ENCODE data around the gene NFS1. TPM values are rescaled to one million over a fixed set of nuclear protein-coding genes. Genes with fewer than 3 reads are reported as not detected.
"Not testable (repeated sequence)": the region's sequence is repeated elsewhere in the genome, so short reads cannot be mapped to it uniquely, and the experiment has no call there.

NFS1 gene
- total and polyA plus RNA-seq, 2 donors = 16.9 to 33.4 TPM

GRCh38 chr20:35708502-35708901 lies 9.3 kb upstream of the NFS1 start:
- peaks cover 9% of the 10 kb centered on the region for H3K36me3 ChIP-seq (ENCODE audit: insufficient read depth)
- no peak for DNase-seq (ENCODE audit: extremely low spot score)
- no peak overlapping the region for H3K4me3 ChIP-seq (ENCODE audit: low read depth, low read length)
- 49% methylated on average over 1 of the region's 1 CpG for WGBS
- no peaks in the 10 kb centered on the region for H3K4me1 ChIP-seq (ENCODE audit: insufficient read depth)
- no peak overlapping the region for H3K27ac ChIP-seq (ENCODE audit: low read depth)

GRCh38 chr20:35706591-35707529 lies 7.7 kb upstream of the NFS1 start:
- not testable (repeated sequence) for DNase-seq (ENCODE audit: extremely low spot score); H3K27ac ChIP-seq (ENCODE audit: low read depth); H3K4me1 ChIP-seq (ENCODE audit: insufficient read depth); H3K4me3 ChIP-seq (ENCODE audit: low read depth, low read length); H3K36me3 ChIP-seq (ENCODE audit: insufficient read depth)
- WGBS = 91% methylated on average over 17 of the region's 17 CpGs

- not testable (repeated sequence) for DNase-seq (ENCODE audit: extremely low spot score)
- WGBS = 85% methylated on average over 11 of the region's 11 CpGs
Observed at GRCh38 chr20:35705894-35706293, 6.7 kb upstream of the NFS1 start.

GRCh38 chr20:35704514-35705261 lies 5.5 kb upstream of the NFS1 start:
- peaks cover 9% of the 10 kb centered on the region for H3K36me3 ChIP-seq (ENCODE audit: insufficient read depth)
- no peak overlapping the region for H3K4me3 ChIP-seq (ENCODE audit: low read depth, low read length)
- DNase-seq (ENCODE audit: extremely low spot score) = no peak
- H3K4me1 ChIP-seq (ENCODE audit: insufficient read depth) = no peaks in the 10 kb centered on the region
- WGBS = 85% methylated on average over 5 of the region's 5 CpGs
- no peak overlapping the region for H3K27ac ChIP-seq (ENCODE audit: low read depth)

More at GRCh38 chr20:35705894-35706293, 6.7 kb upstream of the NFS1 start:
- not testable (repeated sequence) for H3K36me3 ChIP-seq (ENCODE audit: insufficient read depth); H3K4me3 ChIP-seq (ENCODE audit: low read depth, low read length); H3K27ac ChIP-seq (ENCODE audit: low read depth); H3K4me1 ChIP-seq (ENCODE audit: insufficient read depth)

- Histone ChIP-seq H3K4me3 (ENCODE audit: low read depth, low read length) (no peak overlapping the region), H3K27ac (ENCODE audit: low read depth) (no peak overlapping the region), H3K36me3 (ENCODE audit: insufficient read depth) (peaks cover 5% of the 10 kb centered on the region), H3K4me1 (ENCODE audit: insufficient read depth) (no peaks in the 10 kb centered on the region)
- WGBS = 55% methylated on average over 4 of the region's 4 CpGs
- no peak for DNase-seq (ENCODE audit: extremely low spot score)
Observed at GRCh38 chr20:35702824-35703695, 3.9 kb upstream of the NFS1 start.

GRCh38 chr20:35702051-35702823 lies 3.1 kb upstream of the NFS1 start:
- no peak overlapping the region for H3K27ac ChIP-seq (ENCODE audit: low read depth)
- no peak for DNase-seq (ENCODE audit: extremely low spot score)
- 79% methylated on average over 12 of the region's 12 CpGs for WGBS

GRCh38 chr20:35700625-35701148 lies 1.5 kb upstream of the NFS1 start:
- H3K36me3 ChIP-seq (ENCODE audit: insufficient read depth) = peaks cover 3% of the 10 kb centered on the region
- H3K27ac ChIP-seq (ENCODE audit: low read depth) = no peak overlapping the region
- no peaks in the 10 kb centered on the region for H3K4me1 ChIP-seq (ENCODE audit: insufficient read depth)
- WGBS = 88% methylated on average over 7 of the region's 7 CpGs
- no peak overlapping the region for H3K4me3 ChIP-seq (ENCODE audit: low read depth, low read length)
- no peak for DNase-seq (ENCODE audit: extremely low spot score)

More at GRCh38 chr20:35702051-35702823, 3.1 kb upstream of the NFS1 start:
- Histone ChIP-seq H3K36me3 (ENCODE audit: insufficient read depth) (peaks cover 5% of the 10 kb centered on the region), H3K4me3 (ENCODE audit: low read depth, low read length) (no peak overlapping the region), H3K4me1 (ENCODE audit: insufficient read depth) (no peaks in the 10 kb centered on the region)

- peak overlapping the region; percentile 85 for H3K4me3 ChIP-seq (ENCODE audit: low read depth, low read length)
- H3K27ac ChIP-seq (ENCODE audit: low read depth) = no peak overlapping the region
- WGBS = 17% methylated on average over 6 of the region's 6 CpGs
- peaks cover 3% of the 10 kb centered on the region for H3K36me3 ChIP-seq (ENCODE audit: insufficient read depth)
- DNase-seq (ENCODE audit: extremely low spot score) = no peak
- H3K4me1 ChIP-seq (ENCODE audit: insufficient read depth) = no peaks in the 10 kb centered on the region
Observed at GRCh38 chr20:35699957-35700624, 939 bp upstream of the NFS1 start.

GRCh38 chr20:35698298-35699126 lies 640 bp downstream of the NFS1 start:
- no peak for DNase-seq (ENCODE audit: extremely low spot score)
- peak overlapping the region; percentile 85 for H3K4me3 ChIP-seq (ENCODE audit: low read depth, low read length)
- WGBS = 5% methylated on average over 37 of the region's 37 CpGs

GRCh38 chr20:35697696-35698297 lies 1.4 kb downstream of the NFS1 start:
- no peak for DNase-seq (ENCODE audit: extremely low spot score)
- Histone ChIP-seq H3K27ac (ENCODE audit: low read depth) (no peak overlapping the region), H3K4me3 (ENCODE audit: low read depth, low read length) (peak overlapping the region; percentile 85), H3K36me3 (ENCODE audit: insufficient read depth) (no peaks in the 10 kb centered on the region), H3K4me1 (ENCODE audit: insufficient read depth) (no peaks in the 10 kb centered on the region)
- WGBS = 77% methylated on average over 9 of the region's 9 CpGs

More at GRCh38 chr20:35698298-35699126, 640 bp downstream of the NFS1 start:
- no peaks in the 10 kb centered on the region for H3K36me3 ChIP-seq (ENCODE audit: insufficient read depth)
- no peaks in the 10 kb centered on the region for H3K4me1 ChIP-seq (ENCODE audit: insufficient read depth)
- H3K27ac ChIP-seq (ENCODE audit: low read depth) = no peak overlapping the region

GRCh38 chr20:35695978-35696377 lies 3.2 kb downstream of the NFS1 start:
- no peak overlapping the region for H3K4me3 ChIP-seq (ENCODE audit: low read depth, low read length)
- no peak overlapping the region for H3K27ac ChIP-seq (ENCODE audit: low read depth)
- H3K4me1 ChIP-seq (ENCODE audit: insufficient read depth) = no peaks in the 10 kb centered on the region
- WGBS = 81% methylated on average over 4 of the region's 4 CpGs
- no peaks in the 10 kb centered on the region for H3K36me3 ChIP-seq (ENCODE audit: insufficient read depth)
- DNase-seq (ENCODE audit: extremely low spot score) = no peak
